Vagina (tissue), 1 donor: ENCODE data around the gene PTPN11. TPM values are rescaled to one million over a fixed set of nuclear protein-coding genes. Genes with fewer than 3 reads are reported as not detected.

Experiments
- total RNA-seq: library from RNA; depleted of rRNA; stranded (reverse); fragments of >200 nt; gene quantifications from one replicate; pipeline ENCODE4 v1.2.3, GENCODE V29; 2016

PTPN11 gene
- total RNA-seq, 1 donor from 2014 or later: 57.2 TPM

Other genes starting within 250 kb of the PTPN11 start
- gene HECTD4, start 36.5 kb upstream of the PTPN11 start, total RNA-seq: 79.6 TPM
- 1,081 TPM for gene RPL6, start 9.3 kb upstream of the PTPN11 start, total RNA-seq